Choroid plexus epithelial cell (primary cell): Measurements from ENCODE around the gene ZNF181.
A peak's percentile ranks its signal among the peaks of the same experiment; 100 is the strongest.

ENCODE experiments used
- DNase-seq: peaks from one replicate; pipeline ENCODE4 v3.0.0-alpha.2; 2010; ENCODE audit warnings: low read depth
- H3K4me3 ChIP-seq: 2 replicates; pipeline ENCODE4 v1.5.1; 2011; ENCODE audit warnings: low read depth, mild to moderate bottlenecking, control low read depth, low read length, moderate library complexity
- TF ChIP-seq, protein P1 (sequence below): conservative IDR thresholded peaks from 2 replicates; pipeline ENCODE4 v1.5.1; 2011; ENCODE audit warnings: low read depth, mild to moderate bottlenecking, control low read depth, inconsistent platforms, low read length, moderate library complexity

The ZNF181 gene

GRCh38 chr19:34757441-34757840 lies 23.4 kb downstream of the ZNF181 start:
- no peak for DNase-seq
- no peak overlapping the region for H3K4me3 ChIP-seq
- TF ChIP-seq, protein P1, sequence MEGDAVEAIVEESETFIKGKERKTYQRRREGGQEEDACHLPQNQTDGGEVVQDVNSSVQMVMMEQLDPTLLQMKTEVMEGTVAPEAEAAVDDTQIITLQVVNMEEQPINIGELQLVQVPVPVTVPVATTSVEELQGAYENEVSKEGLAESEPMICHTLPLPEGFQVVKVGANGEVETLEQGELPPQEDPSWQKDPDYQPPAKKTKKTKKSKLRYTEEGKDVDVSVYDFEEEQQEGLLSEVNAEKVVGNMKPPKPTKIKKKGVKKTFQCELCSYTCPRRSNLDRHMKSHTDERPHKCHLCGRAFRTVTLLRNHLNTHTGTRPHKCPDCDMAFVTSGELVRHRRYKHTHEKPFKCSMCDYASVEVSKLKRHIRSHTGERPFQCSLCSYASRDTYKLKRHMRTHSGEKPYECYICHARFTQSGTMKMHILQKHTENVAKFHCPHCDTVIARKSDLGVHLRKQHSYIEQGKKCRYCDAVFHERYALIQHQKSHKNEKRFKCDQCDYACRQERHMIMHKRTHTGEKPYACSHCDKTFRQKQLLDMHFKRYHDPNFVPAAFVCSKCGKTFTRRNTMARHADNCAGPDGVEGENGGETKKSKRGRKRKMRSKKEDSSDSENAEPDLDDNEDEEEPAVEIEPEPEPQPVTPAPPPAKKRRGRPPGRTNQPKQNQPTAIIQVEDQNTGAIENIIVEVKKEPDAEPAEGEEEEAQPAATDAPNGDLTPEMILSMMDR: no peak

GRCh38 chr19:34759218-34759917 lies 25.3 kb downstream of the ZNF181 start:
- H3K4me3 ChIP-seq: no peak overlapping the region
- TF ChIP-seq, protein P1: no peak
- no peak for DNase-seq

- TF ChIP-seq, protein P1: no peak
- DNase-seq: peak; percentile 34
- H3K4me3 ChIP-seq: no peak overlapping the region
Measured at GRCh38 chr19:34766386-34766785, 32.3 kb downstream of the ZNF181 start.

GRCh38 chr19:34767951-34768350 lies 33.9 kb downstream of the ZNF181 start:
- TF ChIP-seq, protein P1: no peak
- H3K4me3 ChIP-seq: no peak overlapping the region
- no peak for DNase-seq

DNA sequence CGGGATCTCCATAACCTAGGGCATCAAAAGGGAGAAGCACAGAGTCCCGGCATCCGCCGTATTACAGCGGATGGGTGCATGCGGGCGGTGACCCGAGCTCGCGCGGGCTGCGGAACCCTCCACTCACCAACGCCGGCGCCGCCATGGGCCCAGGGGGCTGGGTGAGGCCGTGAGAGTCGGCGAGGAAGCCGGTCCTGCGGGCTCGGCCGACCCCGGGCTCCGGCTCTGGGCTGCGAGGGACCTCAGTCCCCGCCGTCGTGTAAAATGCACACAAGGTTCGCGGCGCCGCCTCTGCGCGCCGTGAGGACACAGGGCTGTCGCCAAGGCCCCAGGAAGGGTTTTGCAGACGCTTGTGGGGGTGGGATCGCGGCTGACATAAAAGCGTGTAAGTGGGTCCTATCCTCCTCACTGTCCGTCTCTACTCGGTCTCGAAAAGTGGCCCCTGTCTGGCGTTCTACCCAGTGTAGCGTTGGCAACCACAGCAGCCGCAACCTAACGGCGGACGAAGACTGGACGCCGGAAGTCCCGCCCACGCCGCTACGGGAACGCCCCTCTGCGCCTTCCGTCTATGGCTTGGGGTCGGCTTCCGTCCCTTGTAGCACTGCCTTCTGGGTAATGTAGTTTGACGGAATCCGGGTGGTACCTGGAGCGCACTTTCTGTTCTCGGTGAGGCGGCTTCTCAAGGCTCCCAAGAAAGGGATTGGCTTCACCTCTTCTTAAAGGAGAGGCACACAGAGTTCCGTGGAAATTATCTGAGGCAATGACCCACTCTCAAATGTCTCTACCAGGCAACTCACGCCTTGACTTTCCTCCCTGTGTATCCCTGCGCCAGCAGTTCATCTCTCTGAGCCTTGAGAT lies 38.9 kb downstream of the ZNF181 start, which contains the start of gene ZNF599:
TSS of gene ZNF599 (minus strand) at position 519 of the 858 bp plus-strand sequence. CDS start at position 145, 374 bp downstream.
- peak within 1 kb of the TSS; percentile 87 for H3K4me3 ChIP-seq
- peak; percentile 93 for DNase-seq
- TF ChIP-seq, protein P1: no peak

DNA sequence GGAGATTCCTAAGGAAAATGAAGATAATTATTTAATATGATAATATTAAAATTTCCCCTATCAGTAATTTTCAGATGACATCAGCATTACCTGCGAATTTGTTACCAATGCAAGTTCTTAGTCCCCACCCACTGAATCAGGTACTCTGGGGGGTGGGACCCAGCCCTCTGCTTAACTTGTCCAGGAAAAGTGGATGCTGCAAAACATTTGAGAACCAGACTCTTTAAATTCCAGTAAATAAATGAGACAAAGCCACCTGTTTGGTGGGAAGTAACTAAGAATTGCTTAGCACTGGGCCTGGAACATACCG lies 39.5 kb downstream of the ZNF181 start:
- peak overlapping the region; percentile 87 for H3K4me3 ChIP-seq
- TF ChIP-seq, protein P1: no peak
- no peak for DNase-seq
